GM20000 (cell line): ENCODE measurements around the gene LACRT.
A peak's percentile ranks its signal among the peaks of the same experiment; 100 is the strongest.

Experiments
- DNase-seq: peaks from one replicate; pipeline ENCODE4 v3.0.0; 2012; ENCODE audit warnings: low spot score
- TF ChIP-seq, protein P1 (sequence below): IDR thresholded peaks from 2 replicates; pipeline ENCODE4 v1.5.1; 2012; ENCODE audit warnings: mild to moderate bottlenecking, control low read depth; ENCODE audit errors: extremely low read depth, missing control alignments

Gene LACRT

DNA sequence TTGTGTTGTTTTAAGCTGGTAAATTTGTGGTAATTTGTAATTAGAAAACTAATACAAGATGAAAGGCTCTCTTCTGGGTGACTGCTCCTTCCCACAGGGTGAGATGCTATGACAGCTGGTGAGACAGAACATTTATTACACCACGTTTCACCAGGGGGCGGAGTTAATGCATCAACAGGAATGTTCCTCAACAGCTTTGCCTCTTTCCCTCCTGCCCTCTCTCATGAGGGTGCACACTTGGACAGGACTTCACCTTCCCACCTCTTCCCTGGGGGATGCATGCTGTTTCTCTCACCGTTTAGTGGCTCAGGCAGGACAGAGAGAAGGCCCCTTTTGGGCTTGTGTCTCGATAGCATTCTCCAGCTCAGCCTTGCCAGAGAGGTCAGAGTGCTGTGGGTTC lies 32.9 kb downstream of the LACRT start:
- no peak for DNase-seq
- TF ChIP-seq, protein P1, sequence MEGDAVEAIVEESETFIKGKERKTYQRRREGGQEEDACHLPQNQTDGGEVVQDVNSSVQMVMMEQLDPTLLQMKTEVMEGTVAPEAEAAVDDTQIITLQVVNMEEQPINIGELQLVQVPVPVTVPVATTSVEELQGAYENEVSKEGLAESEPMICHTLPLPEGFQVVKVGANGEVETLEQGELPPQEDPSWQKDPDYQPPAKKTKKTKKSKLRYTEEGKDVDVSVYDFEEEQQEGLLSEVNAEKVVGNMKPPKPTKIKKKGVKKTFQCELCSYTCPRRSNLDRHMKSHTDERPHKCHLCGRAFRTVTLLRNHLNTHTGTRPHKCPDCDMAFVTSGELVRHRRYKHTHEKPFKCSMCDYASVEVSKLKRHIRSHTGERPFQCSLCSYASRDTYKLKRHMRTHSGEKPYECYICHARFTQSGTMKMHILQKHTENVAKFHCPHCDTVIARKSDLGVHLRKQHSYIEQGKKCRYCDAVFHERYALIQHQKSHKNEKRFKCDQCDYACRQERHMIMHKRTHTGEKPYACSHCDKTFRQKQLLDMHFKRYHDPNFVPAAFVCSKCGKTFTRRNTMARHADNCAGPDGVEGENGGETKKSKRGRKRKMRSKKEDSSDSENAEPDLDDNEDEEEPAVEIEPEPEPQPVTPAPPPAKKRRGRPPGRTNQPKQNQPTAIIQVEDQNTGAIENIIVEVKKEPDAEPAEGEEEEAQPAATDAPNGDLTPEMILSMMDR: no peak

DNA sequence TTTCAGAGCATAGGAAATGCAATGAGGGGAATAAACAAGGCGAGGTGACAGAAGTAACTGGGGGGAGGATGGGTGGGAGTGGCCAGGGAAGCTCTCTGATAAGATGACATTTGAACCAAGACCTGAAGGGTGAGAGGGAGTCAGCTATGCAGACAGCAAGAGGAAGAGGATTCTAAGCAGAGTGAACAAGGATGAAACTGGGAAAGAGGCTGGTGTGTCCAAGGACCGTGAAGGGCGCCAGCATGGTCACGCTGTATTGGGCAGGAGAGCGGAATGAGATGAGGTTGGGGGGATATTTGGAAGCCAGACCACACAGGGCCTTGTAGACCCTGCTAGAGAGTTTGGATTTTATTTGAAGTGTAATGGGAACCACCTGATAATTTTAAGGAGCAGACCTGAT lies 35.7 kb downstream of the LACRT start:
- TF ChIP-seq, protein P1: no peak
- DNase-seq: no peak

- TF ChIP-seq, protein P1: peak; percentile 66
- peak; percentile 64 for DNase-seq
Observed at GRCh38 chr12:54596526-54596946, 38.2 kb downstream of the LACRT start.

GRCh38 chr12:54595471-54595870 lies 39.2 kb downstream of the LACRT start:
- no peak for DNase-seq
- TF ChIP-seq, protein P1: no peak

DNA sequence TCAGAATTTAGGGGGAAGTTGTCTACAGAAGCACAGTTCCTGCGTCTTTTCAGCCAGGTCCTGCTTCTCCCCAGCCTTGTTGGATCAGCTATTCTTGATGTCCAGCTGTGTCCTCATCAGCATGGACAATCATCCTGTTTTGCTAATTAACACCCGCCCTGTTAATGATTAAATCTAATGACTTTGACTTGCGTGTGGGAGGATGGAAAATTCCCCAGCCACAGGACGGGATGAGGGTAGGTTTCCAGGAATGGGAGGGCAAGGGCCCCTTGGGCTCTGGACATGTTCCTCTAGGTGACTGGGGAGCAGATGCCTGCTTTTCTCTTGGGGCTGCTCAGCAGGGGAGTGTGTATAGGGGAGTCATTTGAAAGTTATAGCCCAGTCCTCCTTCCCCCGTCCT lies 41.0 kb downstream of the LACRT start:
- TF ChIP-seq, protein P1: no peak
- DNase-seq: no peak

GRCh38 chr12:54593135-54593534 lies 41.6 kb downstream of the LACRT start:
- TF ChIP-seq, protein P1: no peak
- no peak for DNase-seq

- TF ChIP-seq, protein P1: no peak
- no peak for DNase-seq
Observed at GRCh38 chr12:54592316-54592715, 42.4 kb downstream of the LACRT start.
